Measurements from ENCODE around the gene MOXD1.
A peak's percentile ranks its signal among the peaks of the same experiment; 100 is the strongest.

The MOXD1 gene

DNA sequence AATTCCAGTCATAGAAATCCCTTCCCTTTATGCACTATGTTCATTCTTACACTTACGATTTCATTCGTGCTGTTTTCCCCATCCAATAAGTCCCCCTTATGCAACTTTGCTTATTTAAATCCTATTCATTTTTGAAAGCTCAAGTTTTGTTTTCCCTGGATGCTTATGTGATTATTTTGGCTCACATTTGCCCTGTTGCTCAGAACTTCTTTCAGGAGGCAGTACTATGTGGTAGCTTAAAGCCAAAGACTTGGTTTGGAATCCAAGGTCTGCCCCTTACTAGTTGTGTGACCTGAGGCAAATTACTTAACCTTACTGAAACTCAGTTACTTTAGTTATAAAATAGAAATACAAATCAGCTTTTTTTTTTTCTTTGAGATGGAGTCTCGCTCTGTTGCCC lies 59.6 kb downstream of the MOXD1 start:
- no peak for TF ChIP-seq CTCF (IDR thresholded peaks at IDR 0.05; ENCODE audit: low read depth, low read length, missing control alignments)
- H3K4me3 ChIP-seq (replicated peaks; ENCODE audit: low read depth, low read length): no peak overlapping the region

DNA sequence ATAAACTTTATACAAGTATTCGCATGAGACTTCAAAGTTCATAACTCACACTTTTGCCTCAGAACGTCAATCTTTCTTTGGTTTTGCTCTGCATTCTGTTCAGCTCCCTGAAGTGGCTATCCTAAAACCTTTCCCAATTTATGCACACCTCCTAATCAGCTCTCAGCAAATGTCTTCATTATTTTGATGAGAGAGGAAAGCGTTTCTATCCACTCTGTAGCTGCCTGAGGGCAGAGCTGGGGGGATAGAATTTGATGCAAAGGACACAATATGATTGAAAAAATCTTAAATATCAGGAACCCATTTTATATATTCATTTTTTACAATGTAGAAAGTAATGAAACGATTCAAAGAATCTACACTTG lies 66.8 kb downstream of the MOXD1 start:
- no peak overlapping the region for H3K4me3 ChIP-seq (replicated peaks; ENCODE audit: low read depth, low read length)
- DNase-seq (ENCODE audit: extremely low read depth, low read depth): no peak

More for the DNA sequence above, 59.6 kb downstream of the MOXD1 start:
- DNase-seq (ENCODE audit: extremely low read depth, low read depth): no peak

GRCh38 chr6:132333639-132334520 lies 67.4 kb downstream of the MOXD1 start:
- DNase-seq (ENCODE audit: extremely low read depth, low read depth): peak; percentile 85
- no peak overlapping the region for H3K4me3 ChIP-seq (replicated peaks; ENCODE audit: low read depth, low read length)
- no peak for TF ChIP-seq CTCF (IDR thresholded peaks at IDR 0.05; ENCODE audit: low read depth, low read length, missing control alignments)

More for the DNA sequence above, 66.8 kb downstream of the MOXD1 start:
- no peak for TF ChIP-seq CTCF (IDR thresholded peaks at IDR 0.05; ENCODE audit: low read depth, low read length, missing control alignments)

DNA sequence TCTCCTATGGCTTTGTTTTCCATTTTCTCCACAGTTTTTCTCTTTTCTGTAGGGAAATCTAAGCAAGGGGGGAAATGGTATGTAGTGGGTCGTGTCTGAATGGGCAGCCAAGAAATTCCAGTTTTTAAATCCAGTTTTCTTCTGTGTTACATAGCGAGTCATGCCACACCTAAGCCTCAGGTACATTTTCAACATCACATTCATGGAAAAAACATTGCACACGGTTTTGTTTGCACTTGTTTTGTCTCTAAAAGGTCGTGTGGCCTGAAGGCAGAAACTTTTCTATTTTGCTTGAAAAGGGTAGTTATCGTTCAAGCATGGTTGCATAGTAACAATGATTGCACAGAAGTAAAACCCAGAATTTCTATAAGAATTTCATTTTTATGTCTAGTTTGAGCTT lies 70.5 kb downstream of the MOXD1 start:
- TF ChIP-seq CTCF (IDR thresholded peaks at IDR 0.05; ENCODE audit: low read depth, low read length, missing control alignments): no peak
- H3K4me3 ChIP-seq (replicated peaks; ENCODE audit: low read depth, low read length): no peak overlapping the region
- DNase-seq (ENCODE audit: extremely low read depth, low read depth): no peak

GRCh38 chr6:132322398-132322797 lies 78.9 kb downstream of the MOXD1 start:
- no peak overlapping the region for H3K4me3 ChIP-seq (replicated peaks; ENCODE audit: low read depth, low read length)
- DNase-seq (ENCODE audit: extremely low read depth, low read depth): no peak
- TF ChIP-seq CTCF (IDR thresholded peaks at IDR 0.05; ENCODE audit: low read depth, low read length, missing control alignments): no peak

- no peak for TF ChIP-seq CTCF (IDR thresholded peaks at IDR 0.05; ENCODE audit: low read depth, low read length, missing control alignments)
- DNase-seq (ENCODE audit: extremely low read depth, low read depth): no peak
- no peak overlapping the region for H3K4me3 ChIP-seq (replicated peaks; ENCODE audit: low read depth, low read length)
Measured at GRCh38 chr6:132320007-132320406, 81.3 kb downstream of the MOXD1 start.

All from HFF-Myc (cell line).